Hepatocyte (in vitro differentiated cells): ENCODE results near the gene METTL13.

Experiments
- CTCF ChIP-seq: fragments of 200-600 bp; sonication (generic); IDR thresholded peaks from 2 replicates; pipeline ENCODE4 v1.5.1; 2016; ENCODE audit warnings: antibody characterized with exemption, mild to moderate bottlenecking; ENCODE audit not compliant: poor library complexity
- EZH2 ChIP-seq: fragments of 200-600 bp; sonication (generic); IDR thresholded peaks from 2 replicates; pipeline ENCODE4 v1.6.1; 2016; ENCODE audit warnings: antibody characterized with exemption, mild to moderate bottlenecking, borderline replicate concordance

- TF ChIP-seq CTCF, result no peak
- no peak for TF ChIP-seq EZH2
Measured at GRCh38 chr1:171799166-171799565, 17.7 kb downstream of the METTL13 start.
